ENCODE measurements around the gene TNS1.

TNS1 gene

DNA sequence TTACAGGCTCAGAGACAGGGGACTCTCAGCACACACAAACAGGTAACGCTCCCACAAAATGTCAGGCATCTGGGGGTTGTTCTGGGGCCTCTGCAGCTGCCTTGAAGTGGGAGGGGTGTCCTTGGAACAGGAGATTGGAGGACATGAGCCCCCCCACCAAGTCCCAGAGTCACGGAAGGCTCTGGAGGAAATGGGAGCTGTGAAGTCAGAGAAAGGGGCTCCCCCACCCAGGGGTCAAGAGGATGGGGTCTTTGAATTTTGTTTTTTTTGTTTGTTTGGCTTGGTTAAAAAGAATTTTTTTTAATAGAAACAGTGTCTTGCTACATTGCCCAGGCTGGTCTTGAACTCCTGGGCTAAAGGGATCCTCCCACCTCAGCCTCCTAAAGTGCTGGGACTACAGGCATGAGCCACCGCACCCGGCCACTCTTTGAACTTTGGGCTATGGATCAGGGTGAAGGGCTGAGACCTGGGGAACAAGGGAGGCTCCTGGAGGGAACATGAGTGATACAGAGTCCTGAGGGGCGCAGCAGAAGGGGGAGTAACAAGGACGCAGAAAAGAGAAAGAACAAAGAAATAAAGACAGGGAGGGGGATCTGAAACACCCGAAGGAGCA lies 46.8 kb downstream of the TNS1 start:
- DNase-seq: no peak

DNA sequence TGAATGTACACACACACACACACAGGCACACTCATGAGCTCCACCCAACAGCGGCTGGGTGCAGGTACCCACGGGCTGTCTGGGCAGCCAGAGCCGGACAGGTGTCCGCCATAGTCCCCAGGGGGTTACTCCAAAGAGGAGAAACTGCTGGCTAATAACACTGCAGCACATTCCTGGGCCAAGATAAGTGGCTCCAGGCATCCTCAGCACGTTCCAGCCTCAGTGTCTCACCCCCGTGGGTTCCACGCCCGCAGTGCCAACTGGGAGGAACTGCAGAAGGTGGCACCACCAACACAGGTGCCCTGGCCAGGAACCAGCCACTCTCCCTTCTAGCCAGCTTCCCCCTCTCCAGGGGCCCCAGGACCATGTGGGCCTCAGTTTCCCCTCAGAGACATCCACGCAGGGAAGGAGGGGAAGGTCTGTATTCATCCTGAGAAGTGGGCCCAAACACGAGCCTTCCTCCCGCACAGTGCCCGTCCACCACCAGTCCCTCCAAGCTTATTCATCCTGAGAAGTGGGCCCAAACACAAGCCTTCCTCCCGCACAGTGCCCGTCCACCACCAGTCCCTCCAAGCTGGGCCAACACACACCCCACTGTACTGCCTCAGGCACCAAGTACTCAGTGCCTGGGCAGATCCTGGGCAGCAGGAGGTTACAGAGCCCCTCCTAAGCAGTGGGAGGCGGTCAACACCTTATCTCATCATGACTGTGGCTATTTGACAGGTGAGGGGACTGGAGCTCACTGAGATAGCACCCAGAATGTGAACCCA lies 47.6 kb downstream of the TNS1 start:
- DNase-seq: no peak

DNA sequence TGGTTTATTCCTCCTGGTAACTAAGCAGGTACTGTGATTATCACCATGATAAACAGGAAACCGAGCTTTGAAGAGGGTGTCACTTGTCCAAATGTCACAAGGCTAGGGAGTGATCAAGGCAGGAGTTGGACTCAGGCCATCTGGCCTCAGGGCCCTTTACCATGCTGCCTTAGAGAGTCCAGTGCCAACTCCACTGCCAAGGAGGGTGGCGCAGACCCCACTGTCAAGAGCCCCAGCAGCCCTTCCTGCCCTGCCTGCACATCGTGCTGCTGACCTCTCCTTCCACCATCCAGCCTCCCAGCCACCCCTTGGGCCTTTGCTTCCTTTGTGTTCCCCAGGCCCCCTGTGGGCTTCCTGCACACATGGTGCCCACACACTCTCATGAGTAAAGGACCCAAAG lies 48.3 kb downstream of the TNS1 start:
- no peak for DNase-seq

DNA sequence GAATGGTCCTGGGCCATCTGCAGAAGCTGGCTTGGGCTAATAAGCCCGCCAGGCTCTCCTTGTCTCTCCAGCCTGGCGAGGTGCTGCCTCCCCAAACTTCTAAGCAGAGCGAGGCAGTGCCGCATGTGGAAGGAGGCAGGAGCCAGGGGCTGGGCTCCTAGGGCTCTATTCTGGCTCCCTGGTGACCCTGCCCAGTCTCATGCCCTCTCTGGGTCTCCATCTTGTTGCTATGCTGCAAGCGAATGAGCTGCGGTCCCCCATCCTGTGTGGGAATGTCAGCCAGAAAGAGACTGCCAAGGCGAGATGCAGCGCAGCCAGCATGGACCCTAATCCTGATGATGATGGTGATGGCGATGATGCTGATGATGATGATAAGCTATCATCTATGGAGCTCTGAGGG lies 48.7 kb downstream of the TNS1 start:
- no peak for DNase-seq

DNA sequence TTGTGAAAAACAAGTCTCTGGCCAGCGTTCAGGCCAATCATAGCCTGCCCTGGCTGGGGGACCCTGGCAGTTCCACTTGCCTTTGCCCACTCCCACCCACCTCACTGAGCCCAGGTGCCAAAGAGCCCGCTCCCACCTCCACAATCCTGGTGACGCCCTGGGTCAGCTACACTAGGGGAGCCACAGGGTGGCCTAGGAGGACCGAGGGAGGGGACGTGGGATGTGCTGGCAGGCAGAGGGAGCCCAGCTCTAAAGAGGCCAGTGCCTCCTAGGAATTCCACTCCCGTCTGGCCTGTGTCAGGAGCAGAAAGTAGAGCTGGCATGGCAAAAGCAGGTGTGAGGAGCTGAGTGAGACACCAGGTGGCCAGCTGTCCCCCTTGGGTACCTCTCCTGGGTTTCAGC lies 49.3 kb downstream of the TNS1 start:
- no peak for DNase-seq

DNA sequence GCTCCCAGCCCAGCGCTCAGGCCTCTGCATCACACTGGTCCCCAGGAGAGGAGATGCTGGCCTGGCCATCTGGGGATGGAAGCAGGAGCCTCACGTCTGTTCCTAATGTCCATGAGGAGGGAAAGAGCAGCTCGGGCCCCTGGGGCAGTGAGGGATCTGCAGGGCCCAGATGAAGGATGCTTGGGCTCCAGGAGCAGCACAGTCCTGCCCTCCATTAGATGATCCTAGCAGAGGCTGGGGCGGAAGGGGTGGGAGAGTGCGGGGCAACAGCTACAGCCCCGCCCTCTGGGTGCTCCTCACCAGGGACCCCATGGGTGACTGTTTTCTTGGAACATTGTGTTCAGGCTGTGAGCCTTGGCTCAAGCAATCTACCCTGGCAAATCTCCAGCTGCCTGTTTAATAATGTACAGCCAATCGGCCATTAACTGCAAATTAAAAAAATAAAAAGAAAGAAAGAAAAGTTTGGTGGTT lies 49.7 kb downstream of the TNS1 start:
- DNase-seq: no peak

DNA sequence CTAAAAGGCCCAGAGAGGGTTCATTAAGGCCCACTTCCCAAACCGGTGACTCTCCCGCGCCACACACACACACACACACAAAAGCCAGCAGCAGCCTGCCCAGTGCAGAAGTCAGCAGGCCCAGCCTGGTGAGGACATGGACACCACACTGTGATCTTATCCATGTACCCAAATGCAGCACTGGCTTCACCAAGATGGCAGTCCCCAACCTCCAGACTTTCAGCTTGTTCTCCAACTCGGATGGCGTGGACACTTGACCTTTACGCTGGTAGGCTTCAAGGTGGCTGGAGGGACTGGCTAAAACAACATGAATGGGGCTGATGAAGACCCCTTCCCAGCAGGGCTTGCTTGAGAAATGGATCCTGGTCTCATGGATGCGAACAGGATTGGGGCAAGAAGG lies 50.4 kb downstream of the TNS1 start:
- no peak for DNase-seq

DNA sequence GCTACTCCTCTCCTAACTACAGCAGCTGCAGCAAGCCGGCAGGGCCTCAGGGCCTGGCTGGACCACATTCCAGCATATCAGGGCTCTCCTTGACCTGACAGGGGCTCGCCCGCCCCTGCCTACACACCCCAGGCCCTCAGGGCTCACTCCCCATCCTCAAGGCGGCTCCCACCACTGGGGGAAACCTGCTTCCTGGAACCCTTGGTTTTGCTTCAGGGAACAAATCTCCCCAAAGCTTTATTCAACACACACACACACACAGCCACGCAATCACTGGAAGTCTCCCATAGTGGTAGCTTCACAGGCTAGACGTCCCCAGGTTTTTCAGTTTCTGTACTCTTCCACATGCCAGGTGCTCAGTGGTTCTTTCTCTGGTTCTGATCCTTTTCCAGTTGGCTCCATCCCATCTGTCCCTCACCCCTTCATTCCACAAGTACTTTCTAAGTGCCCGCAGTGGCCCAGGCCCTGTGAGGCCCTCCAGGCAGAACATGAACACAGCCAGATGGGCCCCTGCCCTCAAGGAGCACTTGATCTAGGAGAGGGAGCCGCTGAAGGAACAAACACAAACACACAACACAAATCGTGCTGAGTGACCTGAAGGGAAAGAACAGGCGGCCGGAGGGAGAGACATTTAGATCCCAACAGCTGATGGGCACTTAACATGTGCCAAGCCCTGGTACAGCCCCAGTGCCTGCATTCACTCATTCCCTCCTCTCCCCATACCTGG lies 51.1 kb downstream of the TNS1 start:
- DNase-seq: no peak

DNA sequence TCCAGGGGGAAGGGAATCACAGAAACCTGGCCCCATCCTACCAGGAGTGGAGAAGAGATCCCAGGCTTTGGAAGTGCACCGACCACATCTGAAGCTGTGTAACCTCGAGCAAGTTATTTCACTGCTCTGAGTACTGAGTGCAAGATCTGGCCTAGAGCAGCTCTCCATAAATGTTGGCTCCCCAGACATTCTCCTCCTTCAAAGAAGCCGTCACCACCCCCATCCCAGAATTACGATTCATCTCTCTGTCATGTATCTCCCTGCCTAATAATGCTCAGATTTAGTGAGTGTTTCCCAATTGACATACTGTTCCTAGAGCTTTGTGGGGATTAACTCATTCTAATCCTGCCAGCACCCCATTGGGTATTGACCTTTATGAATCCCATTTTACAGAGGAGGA lies 51.7 kb downstream of the TNS1 start:
- DNase-seq: no peak

DNA sequence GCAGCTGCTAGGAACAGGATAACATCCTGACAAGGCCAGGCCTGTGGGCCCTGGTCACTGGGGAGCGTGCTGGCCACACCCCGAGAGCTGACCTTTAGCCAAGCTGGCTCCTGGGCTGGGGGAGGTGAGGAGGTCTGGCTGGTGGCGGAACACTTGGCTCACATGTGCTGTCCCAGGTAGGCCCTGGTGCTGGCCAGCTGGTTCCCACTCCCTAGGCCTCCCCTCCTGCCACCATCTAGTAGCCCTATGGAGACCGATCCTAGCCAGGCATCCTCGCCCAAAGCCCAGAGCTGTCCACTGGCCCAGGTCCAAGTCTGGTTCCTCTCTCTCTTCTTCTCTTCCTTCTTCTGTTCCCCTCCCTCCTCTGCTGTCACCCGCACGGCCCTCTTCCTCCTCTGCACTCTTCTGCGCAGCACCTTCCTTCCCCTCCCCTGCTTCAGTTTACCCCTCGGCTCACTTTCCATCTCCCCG lies 52.4 kb downstream of the TNS1 start:
- DNase-seq: no peak

DNA sequence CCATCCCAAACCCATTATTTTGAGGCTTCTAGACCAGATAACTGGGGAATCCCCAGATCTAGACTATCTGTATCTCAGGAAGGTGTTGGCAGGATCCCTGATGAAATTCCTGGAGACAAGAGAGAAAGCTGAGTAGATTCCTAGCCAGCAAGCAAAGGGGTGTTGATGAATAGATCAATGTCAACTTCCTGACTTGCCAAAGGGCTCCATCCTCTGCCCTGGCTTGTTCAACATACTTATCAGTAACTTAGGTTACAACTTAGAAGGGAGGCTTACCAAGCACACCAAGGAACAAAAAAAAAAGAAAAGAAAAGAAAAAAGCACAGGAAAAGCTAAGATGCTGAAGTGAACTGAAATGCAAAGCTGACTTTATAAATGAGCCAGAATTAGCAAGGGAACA lies 53.3 kb downstream of the TNS1 start:
- no peak for DNase-seq

DNA sequence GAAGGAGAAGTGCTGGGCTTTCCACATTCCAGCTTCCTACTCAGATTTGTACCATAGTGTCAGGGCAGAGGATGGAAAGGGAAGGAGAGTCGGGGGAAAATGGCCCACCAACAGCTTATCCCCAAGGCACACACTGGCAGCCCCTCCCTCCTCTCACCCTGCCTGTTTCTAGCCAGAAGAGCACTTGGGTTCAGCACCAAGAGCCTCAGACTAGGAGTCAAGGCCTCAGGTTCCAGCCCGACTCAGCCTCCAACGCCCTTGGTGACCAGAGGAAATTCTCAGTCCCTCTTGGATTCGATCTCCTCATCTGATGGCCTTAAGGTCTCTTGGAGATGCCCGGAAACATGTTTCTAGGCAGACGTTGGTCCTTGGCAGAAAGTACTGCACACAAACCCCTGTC lies 53.9 kb downstream of the TNS1 start:
- no peak for DNase-seq

DNA sequence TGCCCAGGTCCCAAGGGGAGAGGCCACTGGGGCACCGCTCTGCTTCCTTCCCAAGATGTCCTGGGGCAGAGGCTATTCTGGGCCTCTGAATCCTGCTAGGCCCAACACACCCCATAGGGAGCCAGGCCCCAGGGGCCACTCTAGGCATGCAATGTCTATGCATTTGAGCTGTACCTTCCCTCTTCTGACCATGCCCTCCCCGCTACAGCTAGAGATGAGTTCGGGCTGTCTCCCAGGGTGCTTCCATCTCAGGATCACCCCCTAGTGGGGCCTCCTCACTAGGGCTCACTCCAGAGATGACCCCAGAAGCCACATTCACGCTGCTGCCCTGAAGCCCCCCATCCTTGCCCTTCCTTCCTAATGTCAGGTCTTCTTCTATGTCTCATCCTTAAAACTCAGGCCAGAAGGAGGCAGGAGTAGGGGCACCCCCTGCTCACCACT lies 54.4 kb downstream of the TNS1 start:
- DNase-seq: no peak

DNA sequence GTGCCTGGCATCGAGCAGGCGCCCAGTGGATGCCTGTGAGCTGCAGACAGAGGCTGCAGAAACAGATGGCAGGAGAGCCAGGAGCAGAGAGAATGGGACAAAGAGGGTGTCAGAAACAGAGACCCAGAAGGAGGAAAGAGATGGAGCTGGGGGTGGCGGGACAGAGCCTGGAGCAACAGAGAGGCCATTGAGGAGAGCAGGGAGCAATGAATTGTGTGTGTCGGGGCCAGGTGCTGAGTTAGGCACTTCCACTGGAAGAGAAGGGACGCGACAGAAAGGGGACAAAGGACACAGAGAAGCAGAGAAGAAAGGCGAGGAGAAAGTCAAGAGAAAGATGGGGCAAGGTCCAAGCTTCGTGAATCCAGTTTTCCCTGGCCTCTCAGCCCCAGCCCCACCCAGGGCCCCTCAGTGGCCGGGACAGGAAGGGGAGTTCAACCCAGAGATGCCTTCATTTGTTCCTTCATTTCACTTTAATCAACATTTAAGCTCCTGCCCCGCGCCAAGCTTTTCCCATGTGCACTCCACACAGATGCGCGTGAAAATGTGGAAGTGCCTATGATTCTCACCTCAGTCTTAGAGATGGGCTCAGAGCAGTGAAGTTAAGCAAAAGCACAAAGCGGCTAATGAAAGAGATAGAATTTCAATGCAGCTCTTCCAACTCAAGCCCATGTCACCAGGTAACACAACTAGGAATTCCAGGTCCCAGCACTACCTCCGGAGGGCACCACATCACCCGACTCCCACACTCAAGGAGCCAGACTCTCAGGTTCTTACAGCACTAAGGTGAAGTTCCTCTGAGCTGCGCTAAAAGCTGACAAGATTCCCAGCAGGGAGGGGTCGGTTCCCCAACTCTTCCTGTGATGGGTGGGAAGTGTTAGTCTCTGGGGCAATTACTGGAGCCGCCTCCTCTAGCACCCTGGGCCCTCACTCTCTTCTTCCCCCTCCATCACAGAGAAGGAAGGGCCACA lies 55.1 kb downstream of the TNS1 start:
- no peak for DNase-seq

DNA sequence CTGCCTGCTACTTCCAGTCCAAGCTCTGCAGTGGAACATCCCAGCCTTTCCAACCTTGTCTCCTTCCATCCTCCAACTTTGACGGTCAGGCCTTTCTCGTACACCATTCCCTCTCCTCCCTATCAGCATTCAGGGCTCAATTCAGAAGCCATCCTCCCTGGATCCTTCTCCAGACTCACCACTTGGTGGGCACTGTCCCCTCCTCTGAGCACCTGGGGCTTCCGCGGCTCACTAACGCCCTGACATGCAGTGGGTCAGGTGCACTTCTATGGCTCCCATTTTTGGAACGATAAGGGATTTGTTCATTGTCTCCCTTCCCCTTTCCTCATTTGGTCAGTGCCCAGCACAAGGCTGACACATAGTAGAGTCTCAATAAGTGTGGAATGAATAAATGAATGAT lies 56.7 kb downstream of the TNS1 start:
- DNase-seq: no peak

DNA sequence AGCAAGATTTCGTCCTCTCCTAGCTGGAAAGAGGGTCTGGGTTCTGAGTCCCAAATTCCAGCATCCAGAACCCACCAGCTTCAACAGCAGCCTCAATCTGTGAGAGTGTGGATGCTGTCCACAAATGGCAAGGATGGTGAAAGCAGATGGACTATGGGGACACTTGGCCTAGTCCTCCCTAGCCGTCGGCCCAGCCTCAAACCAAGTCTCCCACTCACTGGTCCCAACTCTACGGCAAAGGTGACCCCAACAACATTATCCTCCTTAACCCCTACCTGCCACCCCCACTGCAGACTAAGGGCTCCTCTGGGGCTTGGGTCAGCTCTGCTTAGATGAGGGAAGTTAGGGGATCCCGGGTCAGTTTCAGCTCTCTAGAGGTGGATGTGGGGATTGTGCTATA lies 57.3 kb downstream of the TNS1 start:
- DNase-seq: no peak

DNA sequence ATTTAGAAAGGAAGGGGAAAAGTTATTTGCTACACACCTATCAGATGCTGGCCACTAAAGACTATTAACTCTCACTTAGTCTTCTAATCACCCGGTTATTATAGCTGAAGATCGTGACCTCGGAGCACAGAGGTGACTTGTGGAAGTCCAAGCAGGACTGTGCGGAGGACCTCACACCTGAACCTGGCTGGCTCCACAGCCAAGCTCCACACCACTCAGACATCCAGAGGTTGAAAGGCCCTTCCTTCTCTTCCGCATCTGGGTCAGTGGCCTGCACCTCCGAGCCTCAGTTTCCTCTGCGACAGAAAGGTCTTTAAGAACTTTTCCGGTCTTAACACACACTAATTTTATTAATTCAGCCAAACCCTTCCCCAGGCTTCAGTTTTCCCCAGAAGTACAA lies 57.9 kb downstream of the TNS1 start:
- no peak for DNase-seq

DNA sequence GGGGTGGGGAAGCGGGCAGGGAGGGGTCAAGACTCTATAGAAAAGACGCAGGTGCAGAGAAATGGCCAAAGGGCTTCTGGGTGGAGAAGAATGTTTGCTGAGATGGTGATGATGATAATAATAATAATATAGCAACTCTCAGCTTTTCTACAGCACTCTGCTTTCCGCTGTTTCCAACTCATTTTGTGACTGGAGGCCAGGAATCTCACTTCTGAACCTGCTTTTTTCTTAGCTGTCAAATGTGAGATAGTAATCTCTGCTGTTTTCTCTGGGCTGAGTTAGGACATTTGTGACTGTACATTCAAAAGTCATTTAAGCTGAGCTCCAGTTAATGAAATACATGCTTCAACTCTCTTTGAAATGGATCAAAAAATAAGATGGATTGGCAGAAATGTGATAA lies 58.4 kb downstream of the TNS1 start:
- DNase-seq: no peak

DNA sequence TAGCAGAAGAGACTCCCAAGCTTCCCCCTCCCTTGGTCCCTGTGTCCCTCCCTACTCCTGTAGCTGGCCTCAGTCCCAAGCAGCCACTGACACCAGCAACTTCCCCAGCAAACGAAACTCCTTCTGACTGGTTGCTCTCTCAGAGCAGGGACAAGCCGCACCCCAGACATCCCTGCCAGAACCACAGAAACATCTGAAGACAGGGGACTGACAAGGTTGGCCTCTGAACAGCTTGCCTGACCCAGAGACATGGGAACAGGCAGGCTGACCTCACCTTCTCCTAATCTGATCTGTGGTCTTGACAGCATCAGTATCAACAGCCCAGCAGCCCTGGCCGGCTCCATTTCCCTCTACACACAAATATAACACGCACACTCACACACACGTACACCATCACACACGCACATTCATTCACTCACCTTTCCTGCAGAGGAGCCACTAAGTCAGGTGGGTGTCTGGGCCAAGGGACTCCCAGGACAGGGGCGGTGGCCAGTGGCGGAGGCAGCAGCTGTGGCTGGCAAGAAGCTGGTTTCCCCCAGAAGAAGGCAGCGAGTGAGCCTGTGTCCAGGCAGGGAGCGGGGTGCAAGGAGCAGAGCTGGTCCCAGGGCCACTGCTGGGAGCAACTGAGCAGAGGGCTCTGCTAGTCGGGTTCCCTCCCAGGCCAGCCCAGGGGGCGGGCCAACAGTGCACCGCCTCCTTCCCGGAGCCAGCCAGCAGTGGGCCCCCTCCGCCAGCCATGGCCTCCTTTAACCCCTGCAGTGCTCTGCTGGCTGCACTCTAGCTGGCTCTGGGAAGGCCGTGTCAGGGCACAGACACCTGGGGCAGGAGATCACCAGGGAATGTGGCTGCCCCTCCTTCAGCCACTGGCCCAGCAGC lies 59.1 kb downstream of the TNS1 start:
- no peak for DNase-seq

DNA sequence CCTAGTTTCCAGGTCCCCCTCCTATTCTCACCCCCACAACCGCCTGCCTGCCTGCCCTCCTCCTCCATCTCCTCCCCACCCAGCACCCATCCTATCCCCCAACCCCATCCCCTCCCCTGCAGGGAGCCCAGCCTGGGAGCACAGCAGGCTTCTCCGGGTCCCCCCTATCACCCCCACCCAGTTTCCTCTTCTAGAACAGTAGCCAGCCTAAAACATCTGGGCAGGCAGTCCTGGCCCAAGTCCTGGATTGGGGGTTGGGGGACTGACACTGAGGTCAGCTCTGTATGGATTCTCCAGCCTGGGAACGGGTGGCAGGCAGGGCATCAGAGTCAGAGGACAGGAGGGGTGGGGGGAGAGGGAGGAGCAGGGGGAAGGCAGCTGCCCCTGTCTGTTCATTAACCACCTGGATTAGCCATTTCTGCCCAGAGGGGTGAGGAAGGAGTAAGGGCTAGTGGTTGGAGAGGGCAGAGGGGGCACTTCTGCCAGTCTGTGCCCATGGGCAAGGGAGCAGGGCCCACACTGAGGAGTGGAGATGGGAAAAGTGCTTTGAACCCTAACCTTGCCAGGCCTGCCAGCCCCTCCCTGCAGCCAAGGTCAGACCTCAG lies 60.0 kb downstream of the TNS1 start:
- no peak for DNase-seq
